HCEC 1CT (cell line): ENCODE results near the gene UTS2R.
A peak's percentile ranks its signal among the peaks of the same experiment; 100 is the strongest.

Source experiments
- DNase-seq: peaks from one replicate; pipeline ENCODE4 v3.0.0-alpha.2; 2017

UTS2R gene

DNA sequence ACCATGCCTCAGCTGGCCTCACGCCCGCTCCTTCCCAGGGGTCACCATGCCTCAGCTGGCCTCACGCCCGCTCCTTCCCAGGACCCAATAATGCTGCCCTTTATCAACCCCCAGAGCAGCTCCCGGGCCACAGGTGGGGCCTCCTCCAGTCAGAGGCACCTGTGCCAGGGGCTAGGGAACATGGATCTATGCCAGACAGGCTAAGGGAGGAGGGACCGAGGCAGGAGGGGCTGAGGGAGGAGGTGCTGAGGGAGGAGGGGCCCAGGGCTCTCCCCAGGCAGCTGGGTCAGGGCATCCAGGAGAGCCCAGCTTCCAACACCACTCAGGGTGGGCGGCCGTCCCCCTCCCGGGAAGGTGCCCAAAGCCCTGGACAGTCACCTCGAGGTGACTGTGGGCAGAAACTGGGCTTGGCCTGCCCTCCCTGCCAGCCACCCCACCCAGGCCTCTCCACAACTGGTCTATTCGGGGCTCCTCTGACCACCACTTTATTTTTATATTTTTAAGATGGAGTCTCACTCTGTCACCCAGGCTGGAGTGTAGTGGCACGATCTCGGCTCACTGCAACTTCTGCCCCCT is 19.4 kb downstream of the UTS2R start:
- no peak for DNase-seq

DNA sequence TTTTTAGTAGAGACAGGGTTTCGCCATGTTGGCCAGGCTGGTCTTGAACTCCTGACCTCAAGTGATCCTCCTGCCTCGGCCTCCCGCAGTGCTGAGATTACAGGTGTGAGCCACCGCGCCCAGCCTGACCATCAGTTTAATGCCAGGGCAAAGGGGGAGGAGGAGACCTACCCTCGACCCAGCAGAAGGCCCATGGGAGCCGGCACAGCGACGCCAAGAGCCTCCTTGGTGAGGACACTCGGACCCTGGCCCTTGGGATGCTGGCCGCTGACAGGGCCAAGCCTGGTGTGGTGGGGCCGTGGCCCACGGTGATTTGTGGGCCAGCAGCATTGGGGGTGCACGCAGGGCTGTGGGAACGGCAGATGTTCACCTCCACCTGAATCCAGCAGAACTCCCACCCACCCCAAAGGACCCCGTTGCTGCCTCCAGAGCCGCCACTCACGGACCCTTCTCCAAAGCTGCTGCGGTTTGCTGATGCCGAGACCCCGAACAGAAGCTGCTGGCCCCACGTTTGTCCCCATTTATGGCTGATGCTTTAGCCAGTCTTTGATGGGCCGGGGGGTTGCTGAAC is 20.0 kb downstream of the UTS2R start:
- DNase-seq, result no peak

DNA sequence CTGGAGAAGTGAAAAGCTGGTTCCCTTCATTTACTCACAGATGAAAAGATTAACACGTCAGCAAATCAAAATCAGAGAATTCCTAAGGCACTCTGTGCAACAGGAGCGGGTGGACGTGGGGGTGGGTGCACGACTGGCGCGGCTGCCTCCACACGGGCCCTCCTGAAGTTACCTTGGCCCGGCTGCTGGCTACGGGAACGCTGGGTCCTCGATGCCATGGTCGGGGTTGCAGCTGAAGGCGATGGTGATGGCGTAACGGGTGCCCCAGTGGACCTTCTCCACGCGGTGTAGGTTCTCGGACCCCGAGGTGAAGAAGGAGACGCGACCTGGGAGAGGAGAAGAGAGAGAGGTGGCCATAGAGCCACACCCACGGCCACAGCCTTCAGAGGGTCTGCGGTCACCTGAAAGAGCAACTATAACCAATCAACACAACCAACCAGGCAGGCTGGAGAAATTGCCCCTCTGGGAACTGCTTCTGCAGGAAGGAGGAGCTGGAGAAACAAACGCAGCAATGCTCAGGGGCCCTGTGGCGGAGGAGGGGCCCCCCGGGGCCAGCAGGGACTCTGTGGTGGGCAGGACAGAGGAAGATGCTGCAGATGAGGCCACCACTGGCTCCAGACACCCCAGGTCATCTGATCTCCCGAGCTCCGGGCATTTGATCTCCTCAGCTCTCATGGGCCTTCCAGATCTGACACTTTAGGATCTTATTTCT is 20.8 kb downstream of the UTS2R start:
- DNase-seq, result no peak

DNA sequence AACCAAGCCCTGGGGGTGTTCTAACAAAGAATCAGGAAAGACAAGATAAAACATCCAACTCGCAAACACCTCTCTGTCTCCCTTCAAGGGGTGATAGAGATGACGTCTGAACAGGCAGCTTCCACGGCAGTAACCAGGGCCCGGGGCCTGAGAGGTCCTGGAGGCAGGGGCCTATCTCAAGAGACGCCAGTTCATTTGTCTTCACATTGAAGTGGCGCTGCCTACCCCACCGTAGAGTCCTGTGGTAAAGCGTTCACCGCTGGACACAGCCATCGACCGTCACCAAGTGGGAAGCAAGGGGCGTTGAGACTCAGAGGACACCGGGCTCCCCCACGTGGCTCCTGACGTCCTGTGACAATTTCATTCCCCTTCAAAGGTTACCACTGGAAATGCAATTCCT is 21.4 kb downstream of the UTS2R start:
- DNase-seq, result no peak

DNA sequence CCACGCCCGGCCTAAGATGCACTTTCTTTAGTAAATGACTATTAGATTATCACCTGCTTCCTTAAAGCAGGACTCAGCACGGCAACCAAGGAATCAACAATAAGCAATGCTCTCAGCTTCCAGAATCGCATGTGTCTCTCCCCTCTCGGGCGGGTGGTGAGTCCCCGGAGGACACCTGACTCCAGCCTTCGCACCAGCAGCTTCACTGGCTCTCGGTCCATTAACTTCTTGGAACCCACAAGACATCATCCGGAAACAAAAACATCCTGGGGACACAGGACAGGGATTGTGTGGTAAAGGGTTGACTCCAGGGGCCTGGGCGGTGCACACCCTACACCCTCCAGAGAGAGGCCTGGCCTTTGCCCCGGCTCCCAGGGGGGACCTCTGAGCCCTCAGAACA is 22.7 kb downstream of the UTS2R start:
- no peak for DNase-seq

DNA sequence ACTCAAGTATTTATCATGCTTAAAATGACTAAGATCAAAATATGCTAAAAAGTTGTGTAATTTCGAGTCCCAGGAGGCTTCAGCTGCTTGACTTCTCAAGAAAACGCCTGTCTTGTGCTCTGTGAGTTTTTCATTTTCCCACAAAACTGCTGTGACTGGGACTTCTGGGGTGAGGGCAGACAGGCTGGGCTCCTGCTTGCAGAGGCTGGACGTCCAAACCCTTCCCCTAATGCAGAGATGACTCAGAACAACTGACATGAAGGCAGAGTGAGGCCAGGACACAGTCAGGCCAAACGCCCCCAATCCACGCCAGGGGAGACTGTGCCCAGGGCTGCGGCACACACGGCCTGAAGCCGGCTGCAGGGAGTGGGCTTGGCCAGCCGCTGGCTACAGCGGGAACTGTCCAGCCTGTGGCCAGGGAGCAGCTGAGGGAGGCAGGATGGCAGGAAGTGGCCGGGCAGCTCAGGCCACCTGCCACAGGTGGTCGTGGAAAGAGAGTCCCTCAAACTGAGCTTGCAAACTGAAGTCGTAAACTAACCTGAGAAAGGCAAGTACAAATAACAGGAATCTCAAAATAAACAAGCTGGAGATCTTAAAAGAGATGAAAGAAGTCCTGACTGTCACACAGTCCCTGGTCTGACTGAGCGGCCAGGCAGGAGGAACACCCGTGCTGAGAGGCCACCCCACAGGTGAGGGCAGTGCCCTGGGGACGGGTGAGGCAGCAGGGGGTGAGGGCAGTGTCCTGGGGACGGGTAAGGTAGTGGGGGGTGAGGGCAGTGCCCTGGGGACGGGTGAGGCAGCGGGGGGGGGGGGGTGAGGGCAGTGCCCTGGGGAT is 25.3 kb downstream of the UTS2R start:
- DNase-seq, result peak; percentile 94

DNA sequence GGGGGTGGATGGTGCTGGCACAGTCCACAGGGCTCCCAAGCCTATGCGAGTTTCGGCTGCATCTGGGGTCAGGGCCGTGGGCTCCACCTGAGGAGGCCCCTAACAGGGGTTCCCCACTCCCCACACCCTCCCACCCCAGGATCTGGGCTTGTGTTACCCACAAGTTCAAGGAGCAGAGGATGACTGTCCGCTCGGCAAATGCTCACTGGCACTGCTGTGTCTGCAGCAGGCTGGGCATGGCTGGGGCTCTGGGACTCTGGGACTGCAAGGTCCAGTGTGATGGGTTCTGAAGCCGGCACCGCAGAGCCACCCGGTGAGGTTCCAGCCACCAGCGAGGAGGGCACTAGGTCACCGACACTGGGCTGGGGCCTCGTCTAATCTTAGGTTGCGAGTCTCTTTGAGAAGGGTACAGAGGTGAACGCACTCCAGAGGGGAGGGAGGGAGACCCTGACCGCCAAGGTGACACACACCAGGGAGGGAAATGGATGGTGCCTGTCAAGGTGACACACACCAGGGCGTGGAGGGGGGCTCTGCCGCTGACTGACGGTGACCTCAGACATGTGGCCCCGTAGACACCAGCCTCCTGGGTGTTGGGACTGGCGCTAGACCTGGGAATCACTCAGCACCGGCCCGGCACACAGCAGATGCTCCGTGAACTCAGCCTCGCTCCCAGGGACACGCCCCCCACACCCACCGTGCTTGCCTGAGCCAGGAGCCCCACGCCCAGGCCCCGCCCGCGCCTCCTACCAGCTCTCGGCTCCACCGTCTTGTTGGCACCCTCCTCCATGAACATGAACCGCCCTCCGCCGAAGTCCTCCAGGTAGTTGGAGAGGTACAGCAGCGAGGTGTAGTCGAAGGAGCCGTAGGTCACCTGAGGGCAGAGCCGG is 26.1 kb downstream of the UTS2R start:
- DNase-seq, result no peak

DNA sequence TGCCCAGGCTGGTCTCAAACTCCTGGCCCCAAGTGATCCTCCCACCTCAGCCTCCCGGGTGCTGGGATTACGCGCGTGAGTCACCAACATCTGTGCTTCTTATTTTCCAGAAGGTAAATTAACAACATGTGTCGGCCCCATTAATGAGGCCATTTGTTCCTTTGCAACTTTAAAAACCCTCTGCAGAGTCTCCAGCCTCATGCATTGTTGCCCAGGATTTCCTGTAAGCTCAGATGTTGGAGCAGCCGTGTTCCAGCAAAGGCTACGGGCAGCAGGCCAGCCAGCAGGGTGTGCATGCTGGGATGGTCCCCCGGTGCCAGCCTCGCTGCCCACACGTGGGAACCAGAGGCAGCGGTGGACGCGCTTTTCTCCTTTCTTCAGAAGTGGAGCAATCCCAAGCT is 27.5 kb downstream of the UTS2R start:
- peak; percentile 41 for DNase-seq

DNA sequence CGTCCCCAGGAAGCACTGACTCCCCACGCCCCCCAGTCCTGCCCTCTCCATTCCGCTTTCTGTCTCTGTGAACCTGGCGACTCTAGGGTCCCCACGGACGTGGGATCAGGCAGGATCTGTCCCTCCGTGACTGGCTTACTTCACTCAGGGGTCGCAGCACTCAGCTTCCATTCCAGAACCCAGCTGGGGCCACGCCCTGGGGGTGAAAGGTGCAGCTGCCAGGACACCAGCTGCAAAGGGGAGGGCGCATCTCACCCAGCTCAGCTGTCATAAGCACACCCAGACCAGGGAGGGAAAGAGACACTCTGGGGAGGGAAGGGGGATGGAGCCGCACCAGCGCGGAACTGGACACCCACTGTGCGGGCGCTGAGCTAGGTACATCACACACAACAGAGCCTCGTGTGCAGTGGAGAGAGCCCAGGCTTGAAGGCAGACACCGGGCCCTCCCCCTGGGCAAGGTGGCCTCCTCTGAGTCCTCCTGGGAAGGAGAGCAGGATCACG is 28.1 kb downstream of the UTS2R start:
- no peak for DNase-seq

DNA sequence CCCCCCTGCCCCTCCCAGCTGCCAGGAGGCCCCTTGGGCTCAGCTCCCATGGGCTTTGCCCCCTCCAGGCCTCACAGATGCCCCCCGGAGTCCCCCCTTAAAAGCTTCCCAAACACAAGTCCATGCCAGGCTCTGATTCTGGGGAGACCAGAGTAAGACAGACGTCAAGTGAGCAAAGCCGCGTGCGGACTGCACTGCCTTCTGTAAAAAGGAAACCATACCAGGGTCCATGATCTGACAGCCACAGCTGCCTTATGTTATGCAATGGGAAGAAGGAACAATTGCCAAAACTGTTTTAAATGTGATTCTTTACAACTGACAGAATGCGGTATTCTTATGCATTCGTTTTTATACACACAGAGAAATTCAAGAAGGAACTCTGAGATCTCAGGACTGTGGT is 28.6 kb downstream of the UTS2R start:
- no peak for DNase-seq

DNA sequence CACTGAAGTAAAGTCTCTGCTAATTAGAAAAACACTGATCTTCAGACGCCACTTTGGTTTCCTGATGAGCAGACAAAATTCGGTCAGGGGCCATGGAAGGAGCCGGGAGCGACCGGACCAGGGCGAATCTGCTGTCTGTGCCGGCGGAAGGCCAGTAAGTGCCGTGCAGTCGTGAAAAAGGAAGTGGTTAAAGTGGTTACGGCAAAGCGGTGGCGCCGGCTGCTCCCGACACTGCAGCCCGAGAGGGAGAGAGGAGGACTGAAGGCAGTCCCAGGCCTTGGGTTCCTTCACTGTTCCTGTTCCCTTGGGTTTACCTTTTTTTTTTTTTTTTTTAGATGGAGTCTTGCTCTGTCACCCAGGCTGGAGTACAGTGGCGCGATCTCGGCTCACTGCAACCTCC is 29.3 kb downstream of the UTS2R start:
- no peak for DNase-seq

DNA sequence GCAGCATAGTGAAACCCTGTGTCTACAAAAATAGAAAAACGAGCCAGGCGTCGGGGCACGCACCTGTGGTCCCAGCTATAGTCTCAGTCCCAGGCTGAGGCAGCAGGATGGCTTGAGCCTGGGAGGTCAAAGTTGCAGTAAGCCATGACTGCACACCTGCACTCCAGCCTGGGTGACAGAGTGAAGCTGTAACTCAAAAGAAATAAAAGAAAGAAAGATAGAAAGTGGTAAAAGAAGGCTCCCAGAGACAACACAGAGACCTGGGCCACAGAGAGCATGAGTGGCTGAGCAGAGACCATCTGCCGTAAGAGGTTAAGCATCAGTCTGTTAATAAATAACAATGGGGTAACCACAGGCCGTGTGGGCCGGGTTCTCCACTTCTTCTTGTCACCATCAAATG is 31.3 kb downstream of the UTS2R start:
- no peak for DNase-seq

DNA sequence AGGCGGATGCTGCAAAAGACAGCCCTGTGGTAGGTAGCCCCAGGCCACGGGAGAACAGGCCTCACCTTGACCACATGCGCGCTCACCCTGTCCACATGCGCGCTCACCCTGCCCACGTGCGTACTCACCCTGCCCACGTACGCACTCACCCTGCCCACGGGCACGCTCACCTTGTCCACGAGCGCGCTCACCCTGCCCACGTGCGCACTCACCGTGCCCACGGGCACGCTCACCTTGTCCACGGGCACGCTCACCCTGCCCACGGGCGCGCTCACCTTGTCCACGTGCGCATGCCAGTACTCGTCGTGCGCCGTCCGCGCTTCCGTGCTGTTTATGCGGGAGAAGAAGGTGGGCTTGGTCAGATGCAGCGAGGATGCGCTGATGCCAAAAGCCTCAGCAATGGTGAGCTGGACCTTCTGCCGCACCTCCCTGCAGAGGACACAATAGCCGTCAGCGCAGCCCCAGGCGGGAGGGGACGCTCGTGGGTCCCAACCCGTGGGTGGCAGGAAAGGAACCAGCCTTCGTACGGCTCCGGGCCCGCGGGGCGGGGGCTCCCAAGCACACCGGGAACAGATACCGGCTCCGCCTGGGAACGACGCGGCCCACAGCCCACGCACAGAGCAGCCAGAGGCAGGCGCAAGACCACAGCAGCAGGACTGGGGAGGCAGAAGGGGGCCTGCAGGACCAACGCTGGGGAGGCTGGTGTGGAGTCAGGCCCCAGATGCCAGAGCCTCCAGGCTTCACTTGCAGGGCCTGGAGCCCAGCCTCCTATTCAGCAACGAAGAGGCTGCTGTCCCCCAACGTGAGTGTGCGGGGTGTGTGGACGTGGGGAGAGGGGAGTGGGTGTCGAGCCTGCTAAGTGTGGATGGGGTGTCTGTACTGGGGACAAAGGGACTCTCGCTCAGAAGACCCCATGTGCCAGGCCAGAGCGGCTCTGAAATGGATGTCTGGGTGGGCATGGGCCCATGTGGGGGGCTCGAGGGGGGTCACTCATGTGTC is 32.4 kb downstream of the UTS2R start:
- no peak for DNase-seq

DNA sequence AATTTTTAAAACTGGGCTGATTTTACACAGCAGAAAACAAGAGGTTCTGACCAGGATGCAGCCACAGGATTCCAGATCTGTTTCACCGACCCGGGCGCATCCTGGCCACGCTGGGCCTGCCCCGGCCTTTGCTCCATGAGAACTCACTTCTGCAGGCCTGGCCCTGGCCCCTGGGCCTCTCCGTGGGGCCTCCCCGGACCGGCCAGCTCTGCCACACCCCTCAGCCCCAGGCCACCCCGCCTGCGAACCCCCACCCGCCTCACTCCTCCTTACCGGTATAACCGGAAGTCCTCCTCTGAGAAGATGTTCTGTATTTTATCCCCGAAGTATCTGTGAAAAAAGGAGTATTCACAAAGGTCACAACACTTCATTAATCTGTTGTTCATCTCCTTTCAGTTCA is 33.5 kb downstream of the UTS2R start:
- no peak for DNase-seq

DNA sequence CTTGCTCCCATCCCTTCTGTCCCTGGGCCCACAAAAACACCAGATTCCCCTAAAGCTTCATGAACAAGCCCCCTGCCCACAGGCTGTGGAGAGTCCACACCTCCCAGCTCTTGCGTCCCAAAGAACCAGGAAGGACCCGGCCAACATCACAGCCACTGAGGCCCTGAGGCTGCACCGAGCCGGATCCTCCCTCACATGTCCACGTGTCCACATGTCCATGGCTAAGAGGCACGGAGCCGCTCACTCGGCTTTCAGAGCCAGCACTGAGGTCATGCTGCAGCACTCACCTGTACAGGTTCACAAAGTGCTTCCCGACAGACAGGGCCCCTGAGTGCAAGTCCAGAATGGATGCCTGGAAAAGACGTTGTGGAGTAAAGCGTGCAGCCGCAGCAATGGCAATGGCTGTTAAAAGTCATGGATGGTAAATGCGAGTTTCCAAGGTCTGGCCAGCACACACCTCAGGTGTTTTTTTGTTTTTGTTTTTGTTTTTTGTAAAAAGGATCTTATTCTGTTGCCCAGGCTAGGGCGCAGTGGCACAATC is 34.6 kb downstream of the UTS2R start:
- DNase-seq, result no peak

DNA sequence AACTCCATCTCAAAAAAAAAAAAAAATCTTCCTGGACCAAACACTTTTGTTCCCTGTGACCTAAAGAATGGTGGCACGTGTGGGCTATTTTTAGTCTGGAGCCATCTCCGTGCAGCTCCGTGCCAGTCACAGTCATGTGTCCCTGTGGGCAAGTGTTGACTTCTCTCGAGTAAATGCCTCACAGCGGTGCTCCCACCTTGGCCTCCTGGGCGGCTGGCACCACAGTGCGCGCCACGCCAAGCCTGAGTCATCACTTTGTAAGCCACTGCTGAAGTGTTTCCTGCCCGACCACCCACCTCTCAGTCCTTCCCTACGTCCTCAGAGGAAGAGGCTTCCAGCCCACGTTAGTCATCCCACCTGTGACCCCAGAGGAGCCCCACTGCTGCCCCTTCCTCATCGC is 35.7 kb downstream of the UTS2R start:
- no peak for DNase-seq

DNA sequence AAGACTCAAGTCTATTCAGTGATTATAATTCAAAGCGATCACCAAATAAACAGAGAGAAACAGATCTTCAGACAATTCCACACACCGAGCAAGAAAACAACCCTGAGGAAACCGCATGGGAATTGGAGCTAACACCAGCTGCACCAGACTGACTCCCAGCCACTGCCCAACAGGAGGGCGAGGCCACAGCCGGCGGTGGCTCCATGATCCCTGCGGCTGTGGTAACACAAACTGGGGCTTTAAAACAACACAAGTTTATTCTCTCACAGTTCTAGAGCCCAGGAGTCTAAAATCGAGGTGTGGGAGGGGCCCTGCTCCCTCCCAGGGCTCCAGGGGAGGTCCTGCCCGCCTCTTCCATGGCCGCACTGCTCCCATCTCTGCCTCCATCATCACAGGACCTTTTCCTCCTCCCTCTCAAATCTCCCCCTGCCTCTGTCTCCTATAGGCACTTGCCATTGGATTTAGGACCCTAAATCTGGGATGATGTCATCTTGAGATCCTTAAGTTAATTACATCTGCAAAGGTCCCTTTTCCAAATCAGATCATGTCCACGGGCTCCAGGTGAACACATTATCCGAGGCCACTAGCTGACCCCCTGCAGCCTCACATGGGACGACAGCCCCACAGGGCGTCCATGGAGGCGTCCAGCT is 36.8 kb downstream of the UTS2R start:
- no peak for DNase-seq

DNA sequence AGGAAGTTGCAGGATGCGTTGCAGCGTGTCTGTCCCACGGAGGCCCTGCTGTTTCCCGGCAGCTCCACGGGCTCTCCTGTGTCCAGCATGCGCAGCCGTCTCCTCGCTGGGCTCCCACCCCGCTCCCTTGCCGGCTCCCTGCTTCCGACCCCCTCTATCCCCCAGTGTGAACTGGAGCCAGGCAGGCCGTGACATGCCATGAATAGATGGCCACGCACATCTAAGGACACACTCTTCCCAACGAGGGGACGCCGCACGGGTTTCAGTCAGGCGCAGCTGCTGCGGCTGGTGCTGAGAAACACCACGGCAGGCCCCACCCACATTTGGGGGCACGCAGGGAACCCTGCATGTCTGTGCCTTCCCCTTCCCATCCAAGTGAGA is 37.4 kb downstream of the UTS2R start:
- DNase-seq, result no peak

DNA sequence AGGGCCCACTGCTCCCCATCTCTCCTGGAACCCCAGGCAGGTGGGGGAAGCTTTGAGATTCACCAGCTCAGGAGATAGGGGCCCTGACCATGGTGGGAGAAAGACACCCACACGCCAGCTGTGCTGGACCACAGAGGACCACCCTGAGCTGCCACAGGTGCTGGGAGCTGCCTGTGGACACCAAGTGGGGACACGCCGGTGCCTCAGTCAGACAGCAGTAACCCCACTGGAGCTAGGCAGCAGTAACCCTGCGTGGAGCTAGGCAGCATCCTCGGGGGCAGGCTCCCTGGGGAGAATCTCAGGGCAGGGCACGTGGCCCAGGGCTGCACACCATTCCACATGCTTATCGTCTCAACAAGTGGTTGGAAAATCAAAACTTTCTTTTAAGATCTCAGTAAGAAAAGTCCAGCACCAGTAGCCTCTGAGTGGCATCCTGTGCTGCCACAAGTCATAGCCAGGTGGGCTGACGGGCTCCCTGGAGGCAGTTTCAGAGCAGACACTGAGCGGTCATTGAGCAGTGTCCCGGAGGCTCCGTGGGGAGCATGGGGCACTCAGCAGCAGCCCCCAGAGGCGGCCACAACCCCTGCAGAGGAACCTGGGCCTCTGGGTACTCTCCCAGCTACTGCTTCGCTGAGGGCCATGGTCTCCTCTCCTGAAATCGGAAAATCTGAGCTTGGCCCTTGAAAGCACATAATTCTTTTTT is 38.6 kb downstream of the UTS2R start:
- DNase-seq, result no peak
